Right renal cortex interstitium (tissue), 3 donors: ENCODE results near the gene PPFIBP1. TPM values are rescaled to one million over a fixed set of nuclear protein-coding genes. Genes with fewer than 3 reads are reported as not detected.
"Not testable (repeated sequence)": the region's sequence is repeated elsewhere in the genome, so short reads cannot be mapped to it uniquely, and the experiment has no call there.

Experiments used
- DNase-seq, 3 donors: peaks; one replicate each; pipeline ENCODE4 v3.0.0-alpha.2; 2013; ENCODE audit warnings: low read depth in 3 of 3, low spot score in 2 of 3
- polyA plus RNA-seq, 3 donors: library from polyadenylated mRNA; unstranded; fragments of 120-200 nt; gene quantifications; one replicate each; pipeline ENCODE4 v1.2.1, GENCODE V29; 2013; ENCODE audit not compliant: insufficient read length in 3 of 3

The PPFIBP1 gene
- polyA plus RNA-seq, 3 donors: 66.9 to 90.8 (median 84.2) TPM

- no peak for DNase-seq
Observed at GRCh38 chr12:27537855-27538675, 14.1 kb downstream of the PPFIBP1 start.

- no peak for DNase-seq
Observed at GRCh38 chr12:27539191-27539631, 15.2 kb downstream of the PPFIBP1 start.

- no peak for DNase-seq
Observed at GRCh38 chr12:27541031-27541719, 17.2 kb downstream of the PPFIBP1 start.

- no peak for DNase-seq
Observed at GRCh38 chr12:27542628-27543027, 18.6 kb downstream of the PPFIBP1 start.

- DNase-seq: not testable (repeated sequence)
Observed at GRCh38 chr12:27544858-27545257, 20.9 kb downstream of the PPFIBP1 start.

- DNase-seq: no peak
Observed at GRCh38 chr12:27545665-27546064, 21.7 kb downstream of the PPFIBP1 start.

GRCh38 chr12:27547592-27547991 is 23.6 kb downstream of the PPFIBP1 start:
- no peak for DNase-seq

GRCh38 chr12:27548301-27549199 is 24.5 kb downstream of the PPFIBP1 start:
- no peak for DNase-seq

- DNase-seq: no peak
Observed at GRCh38 chr12:27549236-27549800, 25.3 kb downstream of the PPFIBP1 start.

GRCh38 chr12:27549801-27550652 is 26.0 kb downstream of the PPFIBP1 start:
- DNase-seq: peak in 2 of 3 donors; percentile 67 to 69

- DNase-seq: no peak
Observed at GRCh38 chr12:27550653-27550975, 26.6 kb downstream of the PPFIBP1 start.

GRCh38 chr12:27551172-27551840 is 27.3 kb downstream of the PPFIBP1 start:
- no peak for DNase-seq

GRCh38 chr12:27552235-27552634 is 28.2 kb downstream of the PPFIBP1 start:
- DNase-seq: no peak

GRCh38 chr12:27552886-27553560 is 29.0 kb downstream of the PPFIBP1 start:
- no peak for DNase-seq

- DNase-seq: no peak
Observed at GRCh38 chr12:27553941-27554340, 29.9 kb downstream of the PPFIBP1 start.

- DNase-seq: no peak
Observed at GRCh38 chr12:27554421-27555186, 30.6 kb downstream of the PPFIBP1 start.

GRCh38 chr12:27555361-27555760 is 31.4 kb downstream of the PPFIBP1 start:
- no peak for DNase-seq
